ENCODE measurements around the gene PACRG.

The PACRG gene

GRCh38 chr6:162964488-162965140 is 236.8 kb downstream of the PACRG start:
- TF ChIP-seq SIN3A (IDR thresholded peaks at IDR 0.05; ENCODE audit: borderline replicate concordance, insufficient read depth, low read length) (no peak), TAF1 (IDR thresholded peaks at IDR 0.05; ENCODE audit: borderline replicate concordance, insufficient read depth, low read length) (no peak), POLR2AphosphoS5 (IDR thresholded peaks at IDR 0.05; ENCODE audit: low read depth, low read length) (no peak), REST (IDR thresholded peaks at IDR 0.05; ENCODE audit: insufficient read depth in 1 of 2, low read depth in 2 of 2, low read length in 2 of 2) (no peak)

- TF ChIP-seq SIN3A (IDR thresholded peaks at IDR 0.05; ENCODE audit: borderline replicate concordance, insufficient read depth, low read length), result no peak
- no peak for TF ChIP-seq POLR2AphosphoS5 (IDR thresholded peaks at IDR 0.05; ENCODE audit: low read depth, low read length)
- TF ChIP-seq REST (IDR thresholded peaks at IDR 0.05; ENCODE audit: insufficient read depth in 1 of 2, low read depth in 2 of 2, low read length in 2 of 2), result no peak
- no peak for TF ChIP-seq TAF1 (IDR thresholded peaks at IDR 0.05; ENCODE audit: borderline replicate concordance, insufficient read depth, low read length)
- TF ChIP-seq FOXP2 (optimal IDR thresholded peaks at IDR 0.05; ENCODE audit: borderline replicate concordance, extremely low read depth, extremely low read length, insufficient read depth), result no peak
These were observed 237.6 kb downstream of the PACRG start for GRCh38 chr6:162965366-162965765.

- TF ChIP-seq FOXP2 (optimal IDR thresholded peaks at IDR 0.05; ENCODE audit: borderline replicate concordance, extremely low read depth, extremely low read length, insufficient read depth) (no peak), REST (IDR thresholded peaks at IDR 0.05; ENCODE audit: insufficient read depth in 1 of 2, low read depth in 2 of 2, low read length in 2 of 2) (no peak), POLR2AphosphoS5 (IDR thresholded peaks at IDR 0.05; ENCODE audit: low read depth, low read length) (no peak), SIN3A (IDR thresholded peaks at IDR 0.05; ENCODE audit: borderline replicate concordance, insufficient read depth, low read length) (no peak), TAF1 (IDR thresholded peaks at IDR 0.05; ENCODE audit: borderline replicate concordance, insufficient read depth, low read length) (no peak)
These were observed 242.5 kb downstream of the PACRG start for GRCh38 chr6:162970246-162970645.

- TF ChIP-seq REST (IDR thresholded peaks at IDR 0.05; ENCODE audit: insufficient read depth in 1 of 2, low read depth in 2 of 2, low read length in 2 of 2) (no peak), SIN3A (IDR thresholded peaks at IDR 0.05; ENCODE audit: borderline replicate concordance, insufficient read depth, low read length) (no peak), FOXP2 (optimal IDR thresholded peaks at IDR 0.05; ENCODE audit: borderline replicate concordance, extremely low read depth, extremely low read length, insufficient read depth) (no peak), POLR2AphosphoS5 (IDR thresholded peaks at IDR 0.05; ENCODE audit: low read depth, low read length) (no peak), TAF1 (IDR thresholded peaks at IDR 0.05; ENCODE audit: borderline replicate concordance, insufficient read depth, low read length) (no peak)
These were observed 243.6 kb downstream of the PACRG start for GRCh38 chr6:162971356-162971755.
